GM20431 (cell line): ENCODE data around the gene DGLUCY.
"Not testable (repeated sequence)": the region's sequence is repeated elsewhere in the genome, so short reads cannot be mapped to it uniquely, and the experiment has no call there.

Experiments used
- in situ Hi-C: fragments of 300-500 bp; cut with MseI, MboI; formaldehyde crosslinking; loops from one replicate; pipeline ENCODE4 v1.15.0; 2020; ENCODE audit warnings: low sequenced_read_pairs; ENCODE audit not compliant: unreplicated experiment

The DGLUCY gene

DNA sequence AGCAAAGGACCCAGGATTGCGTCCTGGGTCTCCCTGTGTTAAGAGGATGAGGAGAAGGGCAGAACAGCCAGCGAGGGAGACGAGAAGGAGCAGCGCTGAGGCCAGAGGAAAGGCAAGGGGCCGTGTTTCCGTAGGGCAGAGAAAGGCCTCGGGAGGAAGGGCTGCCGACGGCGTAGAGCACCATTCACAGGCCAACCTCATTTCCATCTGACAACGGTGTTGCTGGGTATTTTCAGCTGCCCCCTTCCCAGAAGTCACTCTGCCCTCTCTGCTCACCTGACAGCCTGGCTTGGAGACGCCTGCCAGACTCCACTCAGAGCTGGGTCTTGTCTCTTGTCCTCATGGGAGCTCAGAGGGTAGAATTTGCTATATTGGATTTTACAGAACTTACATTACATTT, 79.2 kb downstream of the DGLUCY start:
- in situ Hi-C loops, result no loop called here

DNA sequence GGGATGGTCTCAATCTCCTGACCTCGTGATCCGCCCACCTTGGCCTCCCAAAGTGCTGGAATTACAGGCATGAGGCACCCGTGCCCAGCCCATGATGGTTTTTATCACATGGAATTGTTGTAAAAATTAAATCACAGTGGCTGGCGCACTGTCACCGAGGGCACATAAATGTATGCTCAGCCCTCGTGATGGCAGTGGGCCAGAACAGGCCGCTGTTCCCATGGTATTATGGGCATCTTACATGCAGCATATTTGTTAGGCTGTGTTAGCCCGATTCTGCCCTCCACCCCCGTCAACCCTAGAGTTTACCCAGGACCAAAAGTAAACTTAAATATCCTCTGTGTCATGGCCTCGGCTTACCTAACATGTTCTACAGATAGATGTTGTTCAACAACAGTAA, 82.0 kb downstream of the DGLUCY start:
- in situ Hi-C loops, result no loop called here

DNA sequence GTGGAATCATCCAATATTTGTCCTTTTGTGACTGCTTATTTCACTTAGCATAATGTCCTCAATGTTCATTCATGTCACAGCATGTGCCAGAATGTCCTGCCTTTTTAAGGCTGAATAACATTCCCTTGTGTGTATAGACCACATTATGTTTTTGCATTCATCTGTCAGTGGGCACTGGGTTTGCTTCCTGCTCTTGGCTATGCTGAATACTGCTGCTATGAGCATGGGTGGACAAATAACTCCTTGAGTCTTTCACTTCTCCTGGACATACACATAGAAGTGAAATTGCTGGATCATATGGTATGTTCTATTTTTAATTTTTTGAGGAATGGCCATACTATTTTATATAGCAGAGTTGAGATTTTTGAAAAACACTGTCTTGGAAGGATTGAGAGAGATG, 83.8 kb downstream of the DGLUCY start:
- in situ Hi-C loops, result no loop called here

DNA sequence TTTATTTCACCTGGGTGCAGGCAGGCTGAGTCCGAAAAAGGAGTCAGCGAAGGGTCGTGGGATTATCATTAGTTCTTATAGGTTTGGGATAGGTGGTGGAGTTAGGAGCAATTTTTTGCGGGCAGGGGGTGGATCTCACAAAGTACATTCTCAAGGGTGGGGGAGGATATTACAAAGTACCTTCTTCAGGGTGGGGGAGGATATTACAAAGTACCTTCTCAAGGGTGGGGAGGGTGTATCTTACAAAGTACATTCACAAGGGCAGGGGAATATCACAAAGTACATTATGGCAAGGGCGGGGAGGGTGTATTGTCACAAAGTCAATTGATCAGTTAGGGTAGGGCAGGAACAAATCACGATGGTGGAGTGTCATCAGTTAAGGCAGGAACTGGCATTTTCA, 86.9 kb downstream of the DGLUCY start:
- in situ Hi-C loops, result not testable (repeated sequence)

DNA sequence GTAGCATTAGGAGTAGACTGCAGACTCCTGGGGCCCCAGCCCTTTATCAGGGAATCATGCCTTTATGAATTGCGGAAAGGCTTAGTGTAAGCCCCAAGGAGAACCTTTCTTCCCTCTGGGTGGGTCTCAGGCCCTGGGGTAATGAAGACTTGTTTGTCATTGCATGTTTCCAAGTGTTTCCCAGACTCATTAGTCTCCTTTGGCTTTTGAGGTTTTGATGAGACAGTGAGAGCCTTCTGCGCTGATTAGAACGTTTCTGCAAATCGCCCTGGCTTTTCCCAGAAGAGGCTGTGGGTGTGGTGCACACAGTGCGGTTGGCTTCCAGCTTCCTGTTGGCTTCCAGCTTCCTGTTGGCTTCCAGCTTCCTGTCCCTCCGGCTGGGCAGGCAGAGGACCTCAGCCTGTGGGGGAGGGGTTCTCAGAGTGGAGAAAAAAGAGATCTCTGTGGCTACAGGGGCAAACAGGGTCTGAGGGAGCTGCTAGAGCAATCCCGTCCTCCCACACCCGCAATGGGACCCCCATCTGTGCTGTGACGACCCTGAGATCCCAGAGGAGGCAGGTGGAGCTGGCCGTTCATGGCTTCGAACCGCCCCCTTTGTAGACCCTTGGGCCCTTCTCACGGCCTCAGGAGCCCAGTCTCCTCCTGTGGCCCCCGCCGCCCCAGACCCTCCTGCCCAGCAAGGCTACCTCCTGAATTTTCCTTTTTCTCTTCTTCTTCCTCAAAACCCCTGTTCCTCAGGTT, 88.5 kb downstream of the DGLUCY start:
- in situ Hi-C loops, result no loop called here

DNA sequence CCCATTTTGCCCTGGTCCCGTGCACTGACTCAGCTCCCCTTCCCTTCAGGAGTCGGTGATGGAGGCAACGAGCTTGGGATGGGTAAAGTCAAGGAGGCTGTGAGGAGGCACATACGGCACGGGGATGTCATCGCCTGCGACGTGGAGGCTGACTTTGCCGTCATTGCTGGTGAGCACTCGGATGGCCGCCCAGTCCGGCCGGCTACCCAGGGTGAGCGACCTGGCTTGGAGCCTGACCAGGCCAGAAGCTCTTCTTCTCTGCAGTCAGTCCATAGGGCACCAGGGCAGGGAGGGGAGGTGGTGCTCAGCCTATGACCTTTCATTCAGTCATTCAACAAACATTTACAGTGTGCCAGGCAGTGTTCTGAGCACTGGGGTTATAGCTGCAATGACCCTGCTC, 90.8 kb downstream of the DGLUCY start:
- in situ Hi-C loops, result no loop called here

DNA sequence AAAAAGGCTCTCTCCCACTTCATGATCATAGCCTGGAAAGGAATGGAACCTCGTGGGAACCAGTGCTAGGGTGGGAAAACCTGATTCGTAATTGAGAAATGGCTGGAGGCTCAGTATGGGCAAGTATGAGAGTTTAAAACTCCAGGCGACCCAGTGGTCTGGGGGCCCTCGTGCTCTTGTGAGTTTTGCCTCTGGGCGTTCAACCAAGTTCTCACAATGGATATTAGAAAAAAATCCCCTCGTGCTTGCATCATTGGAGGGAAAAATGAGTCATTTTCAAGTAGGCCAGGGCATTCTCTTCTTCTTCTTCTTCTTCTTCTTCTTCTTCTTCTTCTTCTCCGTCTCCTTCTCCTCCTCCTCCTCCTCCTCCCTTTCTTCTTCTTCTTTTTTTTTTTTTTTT, 91.6 kb downstream of the DGLUCY start:
- in situ Hi-C loops, result no loop called here

DNA sequence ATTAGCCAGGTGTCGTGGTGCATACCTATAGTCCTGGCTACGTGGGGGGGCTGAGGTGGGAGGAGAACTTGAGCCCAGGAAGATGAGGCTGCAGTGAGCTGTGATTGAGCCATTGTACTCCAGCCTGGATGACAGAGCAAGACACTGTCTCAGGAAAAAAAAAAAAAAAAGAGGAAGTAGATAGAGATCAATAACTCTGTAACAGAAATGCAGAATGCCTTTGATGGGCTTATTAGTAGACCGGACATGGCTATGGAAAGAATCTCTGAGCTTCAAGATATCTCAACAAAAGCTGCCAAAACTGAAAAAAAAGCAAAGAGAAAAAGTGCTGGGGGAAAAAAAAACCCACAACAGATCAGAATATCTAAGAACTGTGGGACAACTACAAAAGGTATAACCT, 93.1 kb downstream of the DGLUCY start:
- in situ Hi-C loops, result no loop called here

DNA sequence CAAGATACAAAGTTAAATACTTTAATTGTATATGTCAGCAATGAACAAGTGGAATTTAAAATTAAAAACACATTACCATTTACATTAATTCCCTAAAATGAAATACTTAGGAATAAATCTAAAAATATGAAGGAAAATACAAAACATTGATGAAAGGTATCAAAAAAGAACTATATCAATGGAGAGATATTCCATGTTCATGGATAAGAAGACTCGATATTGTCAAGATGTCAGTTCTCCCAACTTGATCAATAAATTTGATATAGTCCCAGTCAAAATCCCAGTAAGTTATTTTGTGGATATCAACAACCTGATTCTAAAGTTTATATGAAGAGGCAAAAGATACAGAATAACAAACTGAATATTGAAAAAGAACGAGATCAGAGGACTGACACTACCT, 97.1 kb downstream of the DGLUCY start:
- in situ Hi-C loops, result no loop called here

DNA sequence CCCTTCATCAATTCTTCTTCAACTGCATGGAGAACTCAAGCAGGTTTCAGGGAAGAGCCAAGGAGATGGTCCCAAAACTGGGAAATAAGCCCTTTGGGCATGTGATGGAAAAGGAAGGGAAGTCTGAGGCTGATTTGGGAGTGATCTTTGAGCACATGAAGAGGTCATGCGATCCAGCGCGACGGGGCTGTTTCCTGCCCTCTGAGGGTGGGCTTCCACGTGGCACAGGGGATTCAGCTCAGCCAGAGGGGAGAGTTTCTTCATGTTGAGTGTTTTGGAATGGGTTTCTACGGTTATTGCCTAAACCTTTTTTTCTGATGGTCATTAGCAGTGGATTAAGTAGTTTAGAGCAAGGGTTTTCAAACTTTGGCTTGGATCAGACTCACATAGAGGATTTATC, 100.4 kb downstream of the DGLUCY start:
- in situ Hi-C loops, result no loop called here

DNA sequence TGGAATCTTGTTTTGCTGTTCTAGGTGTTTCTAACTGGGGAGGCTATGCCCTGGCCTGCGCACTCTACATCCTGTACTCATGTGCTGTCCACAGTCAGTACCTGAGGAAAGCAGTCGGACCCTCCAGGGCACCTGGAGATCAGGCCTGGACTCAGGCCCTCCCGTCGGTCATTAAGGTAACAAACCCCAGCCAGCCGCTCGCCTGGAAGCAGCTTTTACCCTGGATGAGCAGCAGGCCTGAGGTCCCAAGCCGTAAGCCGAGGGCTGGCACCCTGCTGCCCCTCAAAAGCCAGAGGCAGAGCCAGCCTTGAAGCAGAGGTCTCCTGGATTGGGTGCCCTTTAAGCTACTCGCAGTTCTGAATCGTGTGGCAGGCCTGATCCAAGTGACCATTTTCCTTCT, 101.5 kb downstream of the DGLUCY start:
- in situ Hi-C loops, result no loop called here

DNA sequence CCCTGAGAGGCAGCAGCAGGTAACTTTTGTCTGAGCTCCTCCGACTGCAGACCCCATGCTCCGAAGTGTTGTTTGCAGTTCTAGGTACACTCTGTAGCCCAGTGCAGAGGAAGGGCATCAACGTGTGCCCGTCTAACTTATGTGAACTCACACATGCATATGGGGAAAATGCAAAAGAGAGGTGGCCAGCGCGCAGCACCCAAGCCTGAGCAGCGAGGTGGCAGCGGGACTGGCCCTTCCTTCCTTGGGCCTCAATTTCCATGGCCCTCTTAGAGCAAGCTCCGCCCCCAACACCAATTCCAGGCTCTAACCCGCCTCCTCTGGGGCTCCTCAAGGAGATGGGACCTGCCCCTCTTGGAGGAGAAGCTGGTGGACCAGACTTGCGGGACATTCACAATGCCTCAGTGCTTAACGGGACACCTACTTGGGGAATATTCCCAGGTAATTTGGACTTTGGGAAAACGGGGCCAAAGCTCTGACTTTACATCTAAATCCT, 102.9 kb downstream of the DGLUCY start:
- in situ Hi-C loops, result no loop called here

DNA sequence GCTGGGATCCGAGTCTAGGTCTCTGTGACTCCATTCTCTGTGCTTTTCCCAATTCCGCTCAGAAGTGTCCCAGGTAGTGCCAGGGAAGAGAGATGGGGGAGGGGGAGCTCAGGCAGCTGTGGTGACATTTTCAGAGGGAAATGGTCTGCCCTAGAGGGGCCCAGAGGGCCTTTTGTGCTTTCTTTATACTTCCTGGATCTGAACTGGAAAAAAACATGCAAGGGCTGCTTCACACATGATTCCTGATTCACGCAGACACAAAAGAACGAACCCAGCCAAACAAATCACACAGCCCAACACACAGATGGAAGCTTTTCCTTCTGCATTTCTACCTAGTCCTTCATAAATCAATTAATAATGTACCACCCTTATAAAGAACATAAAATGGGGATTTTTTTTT, 104.1 kb downstream of the DGLUCY start:
- in situ Hi-C loops, result no loop called here

DNA sequence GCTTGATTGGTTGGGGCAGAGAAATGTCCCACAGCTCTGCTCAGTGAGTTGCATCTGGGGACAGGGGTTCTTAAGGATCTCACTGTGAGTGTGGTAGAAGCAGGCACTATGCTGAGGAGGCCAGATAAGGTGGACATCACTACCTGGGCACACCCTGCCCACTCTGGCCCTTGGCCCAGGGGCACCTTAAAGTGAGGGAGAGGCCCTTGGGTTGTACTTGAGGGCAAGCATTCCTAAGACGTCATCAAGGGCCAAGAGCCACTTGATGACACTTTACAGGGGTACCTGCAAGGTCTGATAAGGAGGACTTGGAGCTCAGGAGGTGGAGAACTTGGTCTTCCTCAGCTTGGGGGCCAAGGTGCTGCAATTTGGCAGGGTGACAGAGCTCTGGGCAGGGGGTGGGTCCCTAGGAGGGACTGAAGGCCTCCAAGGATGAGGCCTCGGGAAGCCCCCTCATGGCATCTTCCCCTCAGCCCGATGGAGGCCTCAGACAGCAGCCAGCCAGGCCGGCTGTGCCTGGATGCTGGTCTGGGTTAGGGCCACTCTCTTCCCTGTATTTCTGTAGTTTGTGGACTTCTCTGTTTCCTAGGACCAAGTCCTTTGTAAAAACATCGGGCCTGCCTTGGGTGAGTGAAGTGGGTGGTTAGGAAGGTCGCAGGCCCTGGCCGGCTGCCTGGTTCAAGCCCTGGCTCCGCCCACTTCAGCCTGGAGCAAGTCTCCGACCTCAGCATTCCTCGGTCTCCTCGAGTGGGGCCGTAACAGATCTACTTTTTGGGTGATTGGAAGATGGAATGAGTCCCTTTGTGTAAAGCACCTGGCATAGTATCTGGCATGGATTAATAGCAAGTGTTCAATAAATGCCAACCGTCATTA, 105.9 kb downstream of the DGLUCY start:
- in situ Hi-C loops, result no loop called here

DNA sequence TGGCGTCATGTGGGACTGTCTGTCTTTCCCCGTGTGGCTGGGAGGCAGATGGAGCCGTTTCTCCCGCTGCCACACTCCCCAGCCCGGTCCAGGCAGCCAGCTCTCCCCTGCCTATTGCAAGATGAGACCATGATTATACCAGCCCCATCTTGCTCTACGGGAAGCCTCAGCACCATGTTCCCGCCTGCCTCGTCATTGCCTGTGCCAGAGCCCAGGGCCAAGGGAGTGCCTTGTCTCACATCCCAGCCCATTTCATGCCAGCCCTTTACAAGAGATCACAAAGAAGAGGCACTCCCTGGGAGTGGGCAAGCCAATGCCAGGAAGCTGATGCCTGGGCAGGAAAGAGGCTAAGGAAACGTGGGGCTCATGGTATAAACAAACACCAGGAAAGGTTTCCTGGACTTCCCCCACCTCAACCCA, 106.7 kb downstream of the DGLUCY start:
- in situ Hi-C loops, result no loop called here

DNA sequence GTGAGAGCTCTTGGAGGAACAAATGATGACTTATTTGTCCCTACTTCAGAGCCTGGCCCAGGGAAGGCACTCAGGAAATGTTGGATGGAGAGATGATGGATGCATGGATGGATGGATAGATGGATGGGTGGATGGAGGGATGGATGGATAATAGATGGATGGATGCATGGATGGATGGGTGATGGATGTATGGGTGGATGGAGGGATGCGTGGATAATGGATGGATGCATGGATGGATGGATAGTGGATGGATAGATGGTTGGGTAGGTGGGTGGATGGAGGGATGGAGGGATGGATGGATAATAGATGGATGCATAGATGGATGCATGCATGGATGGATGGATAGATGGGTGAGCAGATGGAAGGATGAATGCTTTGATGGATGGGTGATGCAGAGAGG, 107.4 kb downstream of the DGLUCY start:
- in situ Hi-C loops, result no loop called here

DNA sequence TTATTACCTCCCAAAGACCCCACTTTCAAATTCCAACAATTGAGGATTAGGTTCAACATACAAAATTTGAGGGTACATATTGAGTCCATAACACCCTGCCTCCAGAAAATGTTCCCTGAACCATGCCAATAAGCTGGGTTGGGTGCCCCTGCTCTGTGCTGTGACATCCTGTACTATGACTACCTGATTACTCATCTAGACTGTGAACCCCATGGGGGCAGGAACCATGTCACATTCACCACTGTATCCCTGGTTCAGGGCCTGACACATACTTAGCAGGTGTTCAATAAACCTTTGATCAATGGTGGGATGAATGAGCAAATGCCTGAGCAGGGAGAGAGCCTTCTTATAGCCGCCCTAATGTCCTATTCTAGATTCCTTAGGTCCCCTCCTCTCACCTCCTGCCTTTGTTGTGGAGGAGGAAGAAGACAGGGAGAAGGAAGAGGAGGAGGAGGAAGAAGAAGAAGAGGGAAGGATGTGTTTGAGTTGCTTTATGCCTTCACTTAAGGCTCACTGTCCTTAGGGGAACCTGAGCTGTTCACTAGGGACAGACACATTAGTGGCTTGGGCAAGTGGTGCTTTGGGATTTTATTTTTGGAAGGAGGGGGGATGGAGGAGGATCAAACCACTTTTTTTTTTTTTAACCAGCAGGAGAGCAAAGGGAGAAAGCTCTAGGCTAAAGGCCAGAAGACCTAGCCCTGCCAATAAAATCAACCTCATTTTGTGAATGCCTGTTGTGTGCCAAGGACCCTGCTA, 109.3 kb downstream of the DGLUCY start:
- in situ Hi-C loops, result no loop called here

DNA sequence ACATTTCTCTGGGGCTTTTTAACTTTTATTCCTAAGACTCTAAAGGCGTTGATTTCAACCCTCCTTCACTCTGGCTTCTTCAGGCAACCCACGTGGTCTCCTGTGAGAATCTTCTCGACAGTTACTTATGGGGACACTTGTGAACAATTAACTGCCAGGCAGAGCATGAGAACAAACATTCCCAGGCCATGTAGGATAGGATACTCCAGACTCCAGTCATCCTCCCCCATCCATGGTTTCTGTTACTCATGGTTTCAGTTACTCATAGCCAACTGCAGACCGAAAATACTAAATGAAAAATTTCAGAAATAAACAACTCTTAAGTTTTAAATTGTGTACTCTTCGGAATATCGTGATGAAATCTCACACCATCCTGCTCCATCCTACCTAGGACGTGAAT, 111.2 kb downstream of the DGLUCY start:
- in situ Hi-C loops, result no loop called here

DNA sequence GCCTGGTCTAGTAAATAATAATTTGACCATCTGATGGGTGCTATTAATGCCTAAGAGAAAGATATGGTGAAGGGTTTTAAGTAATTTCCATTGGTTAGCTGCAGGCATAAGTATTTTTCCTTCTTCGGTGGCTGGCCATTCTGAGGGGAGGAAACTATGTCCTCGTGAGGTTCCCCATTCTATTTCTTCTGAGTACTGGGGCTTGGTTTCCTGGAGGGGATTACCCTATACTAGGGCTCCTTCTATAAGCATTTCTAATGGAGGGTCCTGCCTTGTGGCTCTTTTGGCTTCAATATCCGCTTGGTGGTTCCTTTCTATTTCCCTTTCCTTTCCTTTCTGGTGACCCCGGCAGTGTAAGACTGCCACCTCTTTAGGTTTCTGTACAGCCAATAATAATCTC, 112.5 kb downstream of the DGLUCY start:
- in situ Hi-C loops, result not testable (repeated sequence)

DNA sequence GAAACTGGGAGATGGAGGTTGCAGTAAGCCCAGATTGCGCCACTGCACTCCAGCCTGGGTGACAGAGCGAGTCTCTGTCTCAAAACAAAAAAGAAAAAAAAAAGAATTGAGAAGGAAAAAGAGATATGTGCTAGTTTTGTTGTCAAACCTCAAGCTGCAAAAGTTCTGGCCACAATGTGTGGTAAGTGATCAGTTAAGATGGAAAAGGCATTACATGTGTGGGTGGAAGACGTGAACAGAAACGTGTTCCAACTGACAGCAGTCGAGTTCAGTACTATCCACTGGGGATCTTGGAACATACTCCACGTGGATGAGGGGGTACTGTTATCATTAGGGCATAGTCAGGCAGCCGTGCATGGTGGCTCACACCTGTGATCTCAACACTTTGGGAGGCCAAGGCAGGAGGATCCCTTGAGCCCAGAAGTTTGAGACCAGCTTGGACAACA, 113.3 kb downstream of the DGLUCY start:
- in situ Hi-C loops, result no loop called here
